SHP77 treated with DMSO at 0.1 percent for 48 hours (cell line): ENCODE results near the gene IL4R.
"Not testable (repeated sequence)": the region's sequence is repeated elsewhere in the genome, so short reads cannot be mapped to it uniquely, and the experiment has no call there.

ENCODE experiments used
- DNase-seq: peaks from one replicate; lab custom pipeline; 2025; lab: John Stamatoyannopoulos, UW

IL4R gene

DNA sequence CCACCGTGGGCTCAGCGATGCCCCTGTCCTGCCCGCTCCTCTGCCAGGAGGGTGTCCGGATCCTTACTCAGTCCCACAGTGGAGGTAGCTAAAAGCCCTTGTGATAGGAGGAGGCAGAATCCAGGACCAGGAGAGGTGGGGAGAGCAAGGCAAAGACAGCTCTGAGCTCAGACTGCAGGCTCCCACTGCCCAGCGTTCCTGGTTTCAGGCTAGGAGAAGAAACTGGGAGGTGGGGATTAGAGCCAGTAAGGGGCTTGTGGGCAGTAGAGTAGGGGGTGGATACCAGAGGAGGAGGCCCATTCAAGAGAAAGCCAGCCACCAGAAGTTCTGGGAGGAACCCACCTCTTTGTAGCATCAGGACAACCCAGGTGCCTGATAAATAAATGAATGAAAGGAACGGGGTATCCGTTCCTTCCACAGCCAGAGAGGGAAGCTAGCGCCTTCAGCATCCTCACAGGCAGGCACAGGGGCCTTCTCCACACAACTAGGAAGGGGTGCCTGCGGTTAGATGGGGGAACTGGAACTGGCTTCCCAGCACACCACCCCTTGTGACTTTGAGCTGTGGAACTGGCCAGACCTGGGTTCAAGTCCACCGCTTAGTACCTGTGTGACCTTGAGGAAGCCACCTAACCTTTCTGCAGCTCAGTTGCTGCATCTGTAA lies 90.5 kb downstream of the IL4R start:
- no peak for DNase-seq

DNA sequence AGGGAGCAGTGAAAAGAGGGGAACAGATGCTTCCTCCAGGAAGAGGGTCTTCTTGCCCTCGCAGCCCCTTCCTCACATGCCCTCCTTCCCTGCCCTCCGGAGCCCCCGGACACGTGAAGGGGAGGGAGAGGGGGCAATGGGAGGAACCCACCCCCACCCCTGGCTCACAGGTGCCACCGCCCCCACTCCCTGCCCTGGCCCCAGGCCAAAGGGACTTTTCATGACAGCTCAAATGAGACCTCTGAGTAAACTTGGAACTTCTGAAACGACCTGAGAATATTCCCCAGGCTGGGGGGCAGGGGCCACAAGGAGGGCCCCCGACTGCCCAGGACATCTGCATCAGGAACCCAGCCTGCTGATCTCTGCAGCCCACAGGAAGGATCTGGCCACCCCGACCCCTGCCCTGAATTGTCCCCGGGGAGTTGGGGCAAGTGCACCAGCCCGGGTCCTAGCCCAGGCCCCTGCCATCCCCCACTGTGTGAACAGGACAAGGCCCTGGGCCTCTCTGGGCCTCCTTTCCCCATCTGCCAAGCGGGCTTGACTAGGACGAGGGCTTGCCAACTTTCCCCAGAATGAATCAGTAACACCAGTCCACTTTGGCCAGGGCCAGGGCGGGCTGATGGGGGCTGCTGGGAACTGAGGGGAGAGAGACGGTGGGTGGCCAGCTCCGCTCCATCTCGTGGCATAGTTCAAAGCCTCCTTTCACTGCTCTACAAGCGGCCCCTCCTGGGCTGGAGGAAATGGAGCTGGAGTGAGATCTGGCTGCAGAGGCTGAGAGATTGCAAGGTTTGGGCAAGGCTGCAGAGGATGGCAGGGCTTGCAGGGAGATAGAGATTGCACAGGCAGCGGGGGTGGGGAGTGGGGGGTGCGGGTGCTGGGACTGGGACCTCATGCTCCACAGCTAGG lies 92.0 kb downstream of the IL4R start:
- DNase-seq: no peak

GRCh38 chr16:27406511-27407128 lies 92.8 kb downstream of the IL4R start:
- DNase-seq: no peak

DNA sequence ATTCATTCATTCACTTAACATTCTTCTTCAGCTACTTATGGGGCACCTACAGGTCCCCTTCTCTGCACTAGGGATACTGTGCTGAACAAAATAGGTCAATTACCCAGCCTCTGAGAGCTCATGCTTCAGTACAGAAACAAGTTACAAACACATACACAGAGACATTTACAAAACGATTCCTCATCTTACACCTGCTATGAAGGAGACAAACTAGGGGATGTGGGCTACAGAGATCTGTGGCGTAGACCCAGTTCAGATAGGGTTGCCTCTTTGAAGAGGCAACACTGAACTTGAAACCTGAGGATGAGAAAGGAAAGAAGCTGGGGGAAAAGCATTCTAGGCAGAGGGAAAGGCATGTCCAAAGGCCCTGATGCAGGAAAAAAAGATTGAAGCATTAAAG lies 93.4 kb downstream of the IL4R start:
- DNase-seq: no peak

GRCh38 chr16:27408012-27408601 lies 94.3 kb downstream of the IL4R start:
- no peak for DNase-seq

DNA sequence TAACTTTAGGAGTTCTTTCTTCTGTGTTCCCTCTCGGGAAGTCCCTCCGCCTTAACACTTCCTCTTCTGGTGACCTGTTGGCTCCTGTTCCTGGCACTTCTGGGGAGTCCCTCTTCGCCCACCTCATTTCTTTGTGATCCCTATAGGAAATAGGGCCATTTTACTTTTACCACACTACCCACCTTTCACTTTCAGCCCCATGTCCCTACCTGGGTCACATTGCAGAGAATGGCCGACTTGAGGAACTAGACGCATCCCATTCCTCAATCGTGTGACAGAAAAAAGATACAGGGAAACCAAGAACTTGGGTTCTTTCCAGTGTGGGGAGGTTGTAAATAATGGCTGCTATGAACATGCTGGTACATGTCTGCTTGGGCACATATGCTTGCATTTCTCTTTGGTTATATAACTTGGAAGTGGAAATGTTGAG lies 94.8 kb downstream of the IL4R start:
- no peak for DNase-seq

- not testable (repeated sequence) for DNase-seq
These were observed 96.2 kb downstream of the IL4R start for GRCh38 chr16:27409958-27410357.

DNA sequence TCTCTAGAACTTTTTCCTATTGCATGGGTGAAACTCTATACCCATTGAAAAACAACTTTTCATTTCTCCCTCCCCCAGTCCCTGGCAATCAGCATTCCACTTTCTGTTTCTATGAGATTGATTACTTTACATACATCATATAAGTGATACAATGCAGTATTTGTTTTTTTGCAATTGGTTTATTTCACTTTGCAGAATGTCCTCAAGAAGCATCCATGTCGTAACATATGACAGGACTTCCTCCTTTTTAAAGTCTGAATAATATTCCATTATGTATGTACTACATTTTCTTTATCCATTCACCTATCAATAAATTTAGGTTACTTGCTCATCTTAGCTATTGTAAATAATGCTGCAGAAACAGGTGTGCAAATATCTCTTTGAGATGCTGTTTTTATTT lies 97.0 kb downstream of the IL4R start:
- DNase-seq: no peak

DNA sequence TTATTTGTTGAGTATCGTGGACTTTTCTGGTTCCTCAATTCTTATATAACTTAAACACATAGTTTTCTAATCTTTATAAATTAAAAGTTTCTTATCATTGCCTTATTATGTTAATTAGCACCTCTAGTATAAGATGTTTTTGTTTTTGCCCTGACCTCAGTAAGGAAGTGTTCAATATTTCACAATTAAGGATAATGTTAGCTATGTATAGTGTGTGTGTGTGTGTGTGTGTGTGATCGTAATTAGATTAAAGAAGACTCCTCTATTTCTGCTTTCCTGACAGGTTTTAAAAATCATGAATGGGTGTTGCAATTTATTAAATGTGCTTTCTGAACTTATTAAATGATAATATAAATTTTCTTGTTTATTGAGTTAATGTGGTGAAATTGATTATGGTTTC lies 100.2 kb downstream of the IL4R start:
- no peak for DNase-seq
